HG03354 (cell line): Measurements from ENCODE around the gene MYL11.
A peak's percentile ranks its signal among the peaks of the same experiment; 100 is the strongest.
"Not testable (repeated sequence)": the region's sequence is repeated elsewhere in the genome, so short reads cannot be mapped to it uniquely, and the experiment has no call there.

Experiments used
- ATAC-seq: cut with Tn5 transposase; IDR thresholded peaks from one replicate; pipeline ENCODE4 v1.9.1; 2021; ENCODE audit warnings: mild to moderate bottlenecking; ENCODE audit not compliant: unreplicated experiment, poor library complexity, severe bottlenecking

The MYL11 gene, protein sequence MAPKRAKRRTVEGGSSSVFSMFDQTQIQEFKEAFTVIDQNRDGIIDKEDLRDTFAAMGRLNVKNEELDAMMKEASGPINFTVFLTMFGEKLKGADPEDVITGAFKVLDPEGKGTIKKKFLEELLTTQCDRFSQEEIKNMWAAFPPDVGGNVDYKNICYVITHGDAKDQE

DNA sequence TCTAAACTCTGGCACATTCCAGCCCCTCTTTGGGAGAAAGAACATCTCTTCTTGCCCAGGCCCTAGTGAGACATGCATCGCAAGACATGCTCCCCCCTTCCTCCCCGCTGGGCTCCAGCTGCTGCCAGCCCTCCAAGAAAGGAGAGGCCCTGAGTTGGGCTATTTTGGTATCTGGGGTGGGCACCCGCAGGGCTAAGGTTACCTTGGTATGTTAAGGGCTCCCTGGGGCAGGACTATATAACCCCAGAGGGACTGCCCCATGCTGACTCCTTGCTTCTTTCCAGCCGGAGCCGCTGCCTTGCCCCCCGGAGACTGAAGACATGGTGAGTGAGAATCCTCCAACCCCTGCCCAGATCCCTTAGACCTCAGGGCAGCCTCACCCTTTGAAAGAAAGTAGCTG lies at the start of gene MYL11:
TSS of gene MYL11 (plus strand) at position 265 of the 400 bp plus-strand sequence. CDS start at position 321, 56 bp downstream.
- ATAC-seq, result no peak

DNA sequence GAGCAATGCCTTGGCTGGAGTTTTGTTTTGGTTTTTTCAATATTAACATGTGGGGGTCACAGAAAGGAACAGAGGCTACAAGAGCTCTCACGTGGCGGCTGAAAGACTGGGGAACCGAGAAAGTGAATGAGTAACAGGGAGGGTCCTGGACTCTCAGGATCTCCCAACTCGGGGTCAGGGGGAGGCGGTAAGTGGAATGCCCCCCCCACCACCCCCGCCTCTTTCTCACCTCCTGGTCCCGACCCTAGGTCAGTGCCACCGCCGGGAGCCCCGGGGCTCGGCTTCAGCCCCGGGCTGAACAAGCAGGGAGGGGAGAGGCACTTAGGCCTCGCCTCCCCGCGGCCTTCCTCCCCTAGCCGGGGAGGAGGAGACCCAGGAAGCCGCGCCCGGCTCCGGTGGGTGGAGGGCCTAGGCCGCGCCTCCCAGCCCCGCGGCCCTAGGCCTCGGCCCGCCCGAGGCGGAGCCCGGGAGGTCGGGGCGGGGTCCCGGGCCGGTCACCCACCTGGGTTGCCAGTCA lies 40.1 kb upstream of the MYL11 start:
- ATAC-seq, result peak; percentile 91

DNA sequence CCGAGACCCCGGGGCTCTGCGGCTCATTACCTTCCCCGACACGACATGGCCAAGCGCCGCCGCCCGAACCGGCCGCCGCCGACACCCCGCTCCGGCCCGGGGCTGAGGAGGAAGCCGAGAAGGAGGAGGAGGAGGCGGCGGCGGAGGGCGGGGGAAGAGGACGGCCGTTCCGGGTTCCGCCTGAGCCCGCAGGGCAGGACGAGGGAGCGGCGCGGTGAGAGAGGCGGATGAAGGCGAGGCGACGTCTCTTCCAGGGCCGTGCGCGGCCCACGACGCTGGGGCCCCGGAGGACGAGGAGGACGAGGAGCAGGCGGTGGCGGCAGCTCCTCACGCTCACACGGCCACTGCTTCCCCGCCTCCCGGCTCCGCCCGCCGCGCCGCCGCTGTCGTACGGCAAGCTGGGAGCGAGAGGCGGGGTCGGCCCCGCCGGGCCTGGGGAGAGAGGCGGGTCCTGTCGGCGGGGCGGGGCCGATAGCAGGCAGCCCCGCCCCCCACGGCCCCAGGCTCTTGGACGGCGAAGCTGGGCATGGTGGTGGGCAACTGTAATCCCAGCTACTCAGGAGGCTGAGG lies 39.5 kb upstream of the MYL11 start:
- ATAC-seq, result peak; percentile 75

DNA sequence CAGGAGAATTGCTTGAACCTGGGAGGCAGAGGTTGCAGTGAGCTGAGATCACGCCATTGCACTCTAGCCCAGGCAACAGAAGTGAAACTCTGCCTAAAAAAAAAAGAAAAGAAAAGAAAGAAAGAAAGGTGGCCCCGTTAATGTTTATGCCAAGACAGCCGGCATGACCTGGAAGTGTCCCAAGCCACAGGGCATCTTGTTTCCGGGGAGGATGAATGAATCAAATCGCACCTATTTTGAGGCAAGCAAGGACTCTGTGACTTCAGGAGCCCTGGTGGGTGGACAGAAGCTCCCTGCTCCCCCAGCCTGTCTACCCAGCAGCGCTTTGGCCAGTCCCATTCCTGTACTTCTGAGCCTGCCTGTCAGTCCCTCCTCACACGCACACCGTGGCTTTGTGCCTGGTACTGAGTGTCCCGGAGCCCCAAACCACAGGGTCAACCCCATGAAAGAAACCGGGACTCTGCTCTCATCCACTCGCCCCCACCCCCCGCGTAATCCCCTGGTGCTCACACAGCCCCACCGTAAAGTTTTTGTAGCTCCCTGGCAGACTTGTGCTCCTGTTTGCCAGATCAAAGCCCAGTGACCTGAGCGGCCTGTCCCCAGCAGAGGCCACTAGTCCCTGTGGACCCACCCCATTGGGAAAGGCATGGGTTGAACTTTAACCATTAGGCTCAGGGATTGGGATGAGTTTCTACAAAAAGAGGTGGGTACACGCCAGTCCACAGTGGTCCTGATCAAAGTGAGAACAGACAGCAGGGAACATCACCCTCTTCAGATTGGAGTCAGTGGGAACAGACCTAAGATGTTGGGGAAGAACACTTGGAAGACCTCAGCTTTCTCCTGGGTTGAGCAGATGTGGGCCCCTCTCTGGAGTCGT lies 38.8 kb upstream of the MYL11 start:
- ATAC-seq, result peak; percentile 18

DNA sequence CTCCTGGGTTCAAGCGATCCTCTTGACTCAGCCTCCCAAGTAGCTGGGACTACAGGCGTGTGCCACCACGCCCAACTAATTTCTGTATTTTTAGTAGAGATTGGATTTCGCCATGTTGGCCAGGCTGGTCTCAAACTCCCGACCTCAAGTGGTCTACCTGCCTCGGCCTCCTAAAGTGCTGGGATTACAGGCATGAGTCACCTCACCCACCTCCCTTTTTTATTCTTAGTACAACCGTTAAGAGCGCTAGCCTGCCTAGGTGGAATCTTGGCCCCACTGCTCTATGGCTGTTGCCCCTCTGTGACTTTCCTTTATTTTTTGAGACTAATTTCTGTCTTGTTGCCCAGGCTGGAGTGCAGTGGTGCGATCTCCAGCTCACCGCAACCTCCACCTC lies 36.6 kb upstream of the MYL11 start:
- ATAC-seq, result not testable (repeated sequence)

DNA sequence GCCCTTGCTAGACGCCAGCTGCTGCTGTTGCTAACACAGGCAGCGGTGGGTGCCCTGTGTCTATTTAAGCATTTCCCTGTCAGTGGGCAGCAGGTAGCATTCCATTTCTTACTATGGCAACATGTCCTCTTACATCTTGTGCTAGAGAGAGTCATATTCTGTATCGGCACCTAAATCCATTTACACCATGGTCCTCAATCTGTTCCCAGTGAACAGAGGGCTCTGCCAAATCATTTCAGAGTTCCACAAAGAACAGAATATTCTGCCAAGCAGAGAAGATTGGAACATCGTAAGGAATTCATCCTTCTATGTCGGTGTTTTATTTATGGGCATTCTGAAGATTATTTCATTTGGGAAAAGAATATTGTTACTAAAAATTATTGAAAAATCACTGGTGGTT lies 35.9 kb upstream of the MYL11 start:
- ATAC-seq, result not testable (repeated sequence)

DNA sequence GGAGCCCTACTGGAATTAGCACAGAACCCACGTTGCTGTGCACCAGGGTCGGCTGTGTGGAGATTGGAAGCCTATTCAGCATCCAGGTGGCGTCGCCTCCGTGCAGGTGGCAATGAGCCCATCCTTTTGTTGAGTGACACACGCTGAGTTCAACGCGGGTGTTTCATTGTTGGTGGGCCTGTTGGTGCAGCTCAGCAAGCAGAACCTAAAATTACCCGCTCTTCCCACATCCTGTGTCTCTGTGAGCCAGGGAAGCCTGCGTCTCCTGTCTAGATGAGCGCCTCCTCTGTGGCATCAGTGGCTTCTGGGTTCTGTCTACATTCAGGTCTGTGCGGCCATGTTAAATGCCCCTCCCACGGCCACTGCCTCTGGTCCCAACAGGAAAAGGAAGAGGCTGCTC lies 34.0 kb upstream of the MYL11 start:
- no peak for ATAC-seq

DNA sequence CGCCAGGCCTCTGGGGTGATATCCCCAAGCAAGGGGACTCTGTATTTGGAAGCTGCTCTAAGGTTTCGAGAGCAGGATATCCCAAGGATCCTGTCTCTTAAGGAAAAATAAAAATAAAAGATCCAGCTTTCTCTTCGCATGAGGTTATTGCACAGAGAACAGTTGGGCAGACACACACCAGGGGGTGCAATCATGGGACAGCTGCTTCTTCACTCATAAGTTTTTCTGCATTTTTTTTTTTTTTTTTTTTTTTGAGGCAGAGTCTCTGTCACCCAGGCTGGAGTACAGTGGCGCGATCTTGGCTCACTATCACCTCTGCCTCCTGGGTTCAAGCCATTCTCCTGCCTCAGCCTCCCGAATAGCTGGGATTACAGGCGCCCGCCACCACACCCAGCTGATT lies 32.6 kb upstream of the MYL11 start:
- ATAC-seq, result not testable (repeated sequence)

DNA sequence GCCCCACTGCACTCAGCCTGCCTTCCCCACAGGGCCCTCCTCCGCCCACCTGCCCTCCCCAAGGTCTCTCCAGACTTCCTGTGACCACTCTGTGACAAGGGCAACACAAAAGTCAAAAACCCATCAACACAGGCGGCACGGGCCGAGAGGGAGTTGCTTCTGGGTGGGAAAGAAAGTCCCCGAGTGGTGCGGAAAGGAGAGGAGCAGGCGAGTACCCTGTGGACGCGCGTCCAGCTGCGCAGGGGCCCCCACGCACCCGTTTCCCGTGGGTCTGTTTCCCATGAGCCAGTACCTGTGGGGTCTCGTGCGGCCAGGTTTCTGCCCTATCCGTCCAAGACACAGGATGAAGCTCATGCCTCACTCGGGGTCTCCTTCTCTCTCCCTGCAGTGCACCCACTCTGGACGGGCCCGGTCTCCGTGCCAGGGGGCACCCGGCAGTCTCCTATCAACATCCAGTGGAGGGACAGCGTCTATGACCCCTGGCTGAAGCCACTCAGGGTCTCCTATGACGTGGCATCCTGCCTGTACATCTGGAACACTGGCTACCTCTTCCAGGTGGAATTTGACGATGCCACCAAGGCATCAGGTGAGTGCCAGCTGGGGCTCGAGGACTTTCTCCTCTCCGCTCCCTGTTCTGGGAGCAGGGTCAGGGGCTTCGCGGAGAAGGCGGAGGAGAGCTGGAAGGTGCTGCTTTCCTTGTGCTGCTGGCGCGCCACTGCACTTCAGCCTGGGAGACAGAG lies 31.7 kb upstream of the MYL11 start:
- no peak for ATAC-seq

DNA sequence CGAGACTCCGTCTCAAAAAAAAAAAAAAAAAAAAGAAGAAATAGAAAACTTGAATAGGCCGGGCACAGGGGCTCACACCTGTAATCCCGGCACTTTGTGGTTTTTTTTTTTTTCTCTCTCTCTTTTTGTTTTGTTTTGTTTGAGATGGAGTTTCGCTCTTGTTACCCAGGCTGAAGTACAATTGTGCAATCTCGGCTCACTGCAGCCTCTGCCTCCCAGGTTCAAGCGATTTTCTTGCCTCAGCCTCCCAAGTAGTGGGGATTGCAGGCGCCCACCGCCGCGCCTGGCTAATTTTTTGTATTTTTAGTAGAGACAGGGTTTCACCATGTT lies 31.1 kb upstream of the MYL11 start:
- ATAC-seq, result not testable (repeated sequence)

DNA sequence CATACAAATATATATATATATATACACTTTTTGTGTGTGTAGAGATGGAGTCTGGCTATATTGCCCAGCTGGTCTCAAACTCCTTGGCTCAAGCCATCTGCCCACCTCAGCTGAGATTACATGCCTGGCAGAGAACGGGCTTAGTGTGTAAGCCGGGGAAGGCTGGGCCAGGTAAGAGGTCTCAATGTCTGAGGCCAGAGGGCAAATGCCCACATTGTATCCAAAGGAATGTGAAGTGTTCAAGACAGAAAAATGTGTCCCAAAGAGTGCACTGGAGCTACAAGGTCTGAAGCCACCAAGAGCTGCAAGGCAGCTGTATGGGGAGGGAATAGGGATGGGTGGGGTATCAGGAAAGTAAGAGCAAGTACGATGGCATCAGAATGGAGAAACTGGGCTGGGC lies 28.3 kb upstream of the MYL11 start:
- ATAC-seq, result no peak

DNA sequence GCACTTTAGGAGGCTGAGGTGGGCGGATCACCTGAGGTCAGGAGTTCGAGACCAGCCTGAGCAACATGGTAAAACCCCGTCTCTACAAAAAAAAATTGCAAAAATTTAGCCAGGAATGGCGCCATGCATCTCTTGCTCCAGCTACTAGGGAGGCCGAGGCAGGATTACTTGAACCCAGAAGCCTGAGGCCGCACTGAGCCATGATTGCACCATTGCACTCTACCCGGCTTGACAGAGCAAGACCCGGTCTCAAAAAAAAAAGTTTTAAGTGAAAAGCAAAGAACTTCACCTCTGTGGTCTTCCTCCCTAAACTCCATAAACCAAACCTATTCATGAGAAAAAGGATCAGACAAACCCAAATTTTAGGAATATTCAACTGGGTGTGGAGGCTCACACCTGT lies 26.5 kb upstream of the MYL11 start:
- ATAC-seq, result no peak

DNA sequence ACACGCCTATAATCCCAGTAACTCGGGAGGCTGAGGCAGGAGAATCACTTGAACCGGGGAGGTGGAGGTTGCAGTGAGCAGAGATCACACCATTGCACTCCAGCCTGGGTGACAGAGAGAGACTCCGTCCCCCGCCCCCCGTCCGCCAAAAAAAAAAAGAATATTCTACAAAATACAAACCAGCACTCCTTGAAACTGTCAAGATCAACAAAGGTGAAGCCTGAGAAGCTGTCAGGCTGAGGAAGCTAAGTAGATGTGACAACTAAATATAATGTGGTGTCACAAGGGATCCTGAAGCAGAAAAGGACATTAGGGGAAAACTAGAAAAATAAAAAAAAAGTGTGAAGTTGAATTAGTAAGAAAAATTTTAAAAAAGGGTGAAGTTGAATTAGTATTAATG lies 25.7 kb upstream of the MYL11 start:
- no peak for ATAC-seq

DNA sequence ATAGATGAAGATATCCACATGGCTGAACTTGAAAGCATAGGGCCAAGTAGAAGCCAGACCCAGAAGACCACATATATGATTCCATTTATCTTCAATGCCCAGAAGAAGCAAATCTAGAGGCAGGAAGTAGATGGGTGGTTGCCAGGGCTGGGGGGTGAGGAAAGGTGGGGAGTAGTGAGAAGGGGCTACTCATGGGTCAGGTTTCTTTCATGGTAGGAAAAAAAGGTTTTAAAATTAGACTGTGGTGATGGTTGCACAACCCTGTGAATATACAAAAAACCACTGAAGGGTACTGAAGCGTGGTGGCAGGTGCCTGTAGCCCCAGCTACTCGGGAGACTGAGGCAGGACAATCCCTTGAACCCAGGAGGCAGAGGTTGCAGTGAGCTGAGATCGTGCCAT lies 24.9 kb upstream of the MYL11 start:
- peak; percentile 53 for ATAC-seq

DNA sequence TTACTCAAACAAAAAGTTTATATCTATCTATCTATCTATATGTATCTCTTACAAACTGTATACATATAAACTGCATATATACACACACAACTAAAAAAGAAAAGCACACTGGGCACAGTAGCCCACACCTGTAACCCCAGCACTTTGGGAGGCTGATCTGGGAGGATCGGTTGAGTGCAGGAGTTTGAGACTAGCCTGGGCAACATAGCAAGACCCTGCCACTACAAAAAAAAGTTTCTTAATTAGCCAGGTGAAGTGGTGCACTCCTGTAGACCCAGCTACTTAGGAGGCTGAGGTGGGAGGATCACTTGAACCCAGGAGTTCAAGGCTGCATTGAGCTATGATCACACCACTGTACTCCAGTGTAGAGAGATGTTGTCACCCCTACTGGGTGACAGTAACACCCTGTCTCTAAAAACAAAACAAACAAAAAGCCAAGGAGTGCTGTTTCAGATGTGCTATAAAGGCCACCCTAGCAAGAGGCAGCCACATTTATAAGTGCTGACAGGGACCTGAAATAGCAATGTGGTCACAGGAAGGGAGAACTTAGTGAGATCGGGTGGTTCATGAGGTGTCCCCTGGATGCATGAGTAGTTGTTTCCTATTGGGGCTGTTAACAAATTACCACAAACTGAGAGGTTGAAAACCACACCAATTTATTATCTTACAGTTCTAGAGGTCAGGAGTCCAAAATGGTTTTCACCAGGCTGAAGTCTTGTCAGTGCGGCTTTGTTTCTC lies 24.3 kb upstream of the MYL11 start:
- peak; percentile 49 for ATAC-seq

DNA sequence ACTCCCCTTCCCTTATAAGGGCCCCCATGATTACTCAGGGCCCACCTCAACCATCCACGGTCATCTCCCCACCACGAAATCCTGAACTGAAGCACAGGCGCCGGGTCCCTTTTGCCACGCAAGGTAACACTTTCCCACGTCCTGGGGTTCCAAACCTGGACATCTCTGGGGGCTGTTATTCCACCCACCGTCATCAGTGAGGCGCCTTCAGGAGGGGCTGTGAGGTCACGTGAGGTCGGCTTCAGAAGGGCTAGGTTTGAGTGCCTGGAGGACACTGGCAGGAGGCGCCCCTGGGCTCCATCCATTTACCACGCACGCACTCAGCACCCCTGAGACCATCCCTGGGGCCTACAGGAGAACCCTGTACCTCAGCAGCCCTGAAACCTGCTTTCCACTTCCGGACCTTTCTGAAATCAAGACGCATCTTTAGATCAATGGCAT lies 23.6 kb upstream of the MYL11 start:
- ATAC-seq, result no peak

DNA sequence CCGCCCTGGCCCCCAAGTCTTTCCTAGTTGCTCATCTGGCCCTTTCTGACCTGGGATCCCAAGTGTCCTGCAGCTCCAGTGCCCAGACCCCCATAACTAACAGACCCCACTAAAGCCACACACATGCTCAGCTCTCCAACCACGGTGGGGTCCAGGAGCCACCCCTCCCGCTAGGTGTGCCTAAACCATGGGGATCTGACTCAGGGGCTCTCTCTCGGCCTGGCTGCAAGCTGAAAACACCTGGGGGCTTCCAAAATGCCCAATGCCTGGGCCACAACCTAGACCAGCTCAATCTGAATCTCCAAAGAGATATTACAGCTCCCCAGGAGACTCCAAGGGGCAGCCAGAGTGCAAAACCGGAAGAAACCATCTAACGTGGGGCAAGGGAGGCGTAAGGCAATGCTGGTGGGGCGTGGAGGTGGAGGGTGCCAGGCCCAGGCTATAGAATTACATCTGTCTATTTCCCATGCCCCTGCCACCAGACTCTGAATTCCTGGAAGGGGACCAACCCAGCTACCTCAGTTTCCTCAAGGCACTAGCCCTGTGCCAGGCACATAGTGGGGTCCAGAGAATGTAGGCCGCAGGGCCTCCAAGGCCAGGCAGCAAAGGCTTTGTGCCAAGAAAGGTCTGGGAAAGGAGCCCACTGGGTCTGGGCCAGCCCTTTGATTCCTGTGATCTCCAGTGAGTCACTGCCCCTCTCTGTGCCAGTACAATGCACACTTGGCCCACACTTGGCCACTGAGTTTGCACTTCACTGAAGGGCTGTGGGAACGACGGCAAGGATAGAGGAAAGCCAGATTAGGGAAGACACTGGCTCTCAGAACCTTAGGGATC lies 22.8 kb upstream of the MYL11 start:
- no peak for ATAC-seq

DNA sequence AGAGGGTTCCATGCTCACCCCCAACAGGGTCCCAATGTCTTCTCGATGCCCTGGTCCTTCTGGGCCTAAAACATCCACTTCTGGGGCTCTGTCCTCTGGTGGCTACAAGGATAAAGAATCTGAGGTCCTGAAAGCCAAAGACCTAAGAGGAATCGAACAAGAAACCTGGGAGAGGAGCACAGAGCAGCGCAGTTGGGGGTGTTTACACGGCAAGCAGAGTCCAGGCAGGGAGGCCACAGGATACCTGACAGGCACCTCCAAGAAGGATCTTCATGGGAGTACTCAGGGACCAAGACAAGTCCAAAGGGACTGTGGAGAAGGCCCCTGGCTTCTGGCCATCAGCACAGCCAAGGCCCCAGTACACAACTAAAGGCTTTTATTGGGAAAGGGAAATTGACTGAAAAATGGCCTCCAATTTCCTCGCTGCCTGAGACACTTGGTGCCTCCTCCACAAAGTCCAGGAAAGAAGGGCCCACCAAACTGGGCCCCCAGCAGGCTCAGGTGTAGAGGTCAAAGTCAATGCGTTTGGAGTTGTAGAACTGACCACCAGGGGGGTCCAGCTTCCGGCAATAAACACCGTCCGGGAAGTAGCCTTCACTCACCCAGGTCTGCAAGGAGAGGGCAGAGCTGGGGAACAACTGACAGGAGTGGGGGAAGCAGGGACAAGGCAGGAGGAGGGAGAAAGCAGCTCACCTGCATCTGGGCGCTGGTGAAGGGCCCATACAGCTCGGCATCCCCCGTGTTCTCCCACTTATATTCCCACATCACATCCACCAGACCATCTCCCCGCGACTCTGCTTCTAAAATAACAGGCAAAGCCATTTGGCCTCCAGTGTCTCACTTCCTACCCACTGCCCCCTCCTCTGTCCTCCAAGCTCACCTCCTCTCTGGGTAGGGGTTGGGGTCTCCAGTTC lies 21.9 kb upstream of the MYL11 start:
- ATAC-seq, result no peak
